RWPE2 (cell line): ENCODE results near the gene CMSS1.

Experiments used
- ATAC-seq: fragments of 200-7000 bp; cut with Tn5 transposase; 3 replicates; pipeline ENCODE4 v1.9.1; 2021; ENCODE audit warnings: low read depth
- DNase-seq: peaks from one replicate; pipeline ENCODE4 v3.0.0-alpha.2; 2020; ENCODE audit warnings: low spot score
- H3K27ac ChIP-seq: fragments of 450-650 bp; 2 replicates; pipeline ENCODE4 v1.5.1; 2017; ENCODE audit warnings: mild to moderate bottlenecking; ENCODE audit not compliant: poor library complexity, severe bottlenecking
- H3K27me3 ChIP-seq: fragments of 250-450 bp; sonication (Bioruptor Pico); 2 replicates; pipeline ENCODE4 v1.5.1; 2021; ENCODE audit warnings: mild to moderate bottlenecking, moderate library complexity; ENCODE audit not compliant: insufficient read depth, poor library complexity, severe bottlenecking
- H3K36me3 ChIP-seq: fragments of 250-450 bp; sonication (Bioruptor Pico); 2 replicates; pipeline ENCODE4 v1.5.1; 2020; ENCODE audit warnings: low read depth, mild to moderate bottlenecking, moderate library complexity
- H3K4me1 ChIP-seq: fragments of 250-450 bp; sonication (Bioruptor Pico); 2 replicates; pipeline ENCODE4 v1.5.1; 2021; ENCODE audit warnings: mild to moderate bottlenecking, moderate library complexity; ENCODE audit not compliant: insufficient read depth, poor library complexity, severe bottlenecking
- H3K4me3 ChIP-seq: fragments of 250-450 bp; sonication (Bioruptor Pico); 2 replicates; pipeline ENCODE4 v1.5.1; 2021; ENCODE audit warnings: mild to moderate bottlenecking, moderate library complexity; ENCODE audit not compliant: severe bottlenecking
- H3K9me3 ChIP-seq: fragments of 250-450 bp; sonication (Bioruptor Pico); 2 replicates; pipeline ENCODE4 v1.5.1; 2021; ENCODE audit warnings: mild to moderate bottlenecking, moderate library complexity; ENCODE audit not compliant: severe bottlenecking
- TF ChIP-seq, protein P1 (sequence below): fragments of 450-650 bp; IDR thresholded peaks from one replicate; pipeline ENCODE4 v1.5.1; 2017; ENCODE audit warnings: mild to moderate bottlenecking, moderate library complexity; ENCODE audit not compliant: poor library complexity, severe bottlenecking

The CMSS1 gene

DNA sequence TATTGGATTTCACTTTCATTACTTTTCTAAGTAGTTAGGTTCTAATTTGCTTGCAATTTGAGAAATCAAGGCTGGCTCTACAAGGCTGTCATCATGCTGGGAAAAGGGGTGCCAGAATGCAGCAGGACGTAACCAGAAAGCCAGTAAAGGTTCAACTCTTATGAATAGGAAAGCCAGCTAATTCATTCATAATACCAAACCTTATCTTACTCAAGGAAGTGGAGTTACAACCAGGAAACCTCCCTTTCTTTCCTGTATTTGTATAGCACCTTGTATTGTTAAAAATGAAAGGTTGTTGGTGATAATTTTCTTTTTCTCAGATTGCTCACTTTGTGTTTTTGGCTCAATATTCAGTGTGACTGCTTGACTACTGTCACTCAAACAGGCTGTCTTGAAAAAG, 187.3 kb downstream of the CMSS1 start:
- H3K27ac ChIP-seq, result no peak overlapping the region
- no peak overlapping the region for H3K4me3 ChIP-seq
- H3K4me1 ChIP-seq, result peaks cover 39% of the 10 kb centered on the region
- TF ChIP-seq, protein P1, sequence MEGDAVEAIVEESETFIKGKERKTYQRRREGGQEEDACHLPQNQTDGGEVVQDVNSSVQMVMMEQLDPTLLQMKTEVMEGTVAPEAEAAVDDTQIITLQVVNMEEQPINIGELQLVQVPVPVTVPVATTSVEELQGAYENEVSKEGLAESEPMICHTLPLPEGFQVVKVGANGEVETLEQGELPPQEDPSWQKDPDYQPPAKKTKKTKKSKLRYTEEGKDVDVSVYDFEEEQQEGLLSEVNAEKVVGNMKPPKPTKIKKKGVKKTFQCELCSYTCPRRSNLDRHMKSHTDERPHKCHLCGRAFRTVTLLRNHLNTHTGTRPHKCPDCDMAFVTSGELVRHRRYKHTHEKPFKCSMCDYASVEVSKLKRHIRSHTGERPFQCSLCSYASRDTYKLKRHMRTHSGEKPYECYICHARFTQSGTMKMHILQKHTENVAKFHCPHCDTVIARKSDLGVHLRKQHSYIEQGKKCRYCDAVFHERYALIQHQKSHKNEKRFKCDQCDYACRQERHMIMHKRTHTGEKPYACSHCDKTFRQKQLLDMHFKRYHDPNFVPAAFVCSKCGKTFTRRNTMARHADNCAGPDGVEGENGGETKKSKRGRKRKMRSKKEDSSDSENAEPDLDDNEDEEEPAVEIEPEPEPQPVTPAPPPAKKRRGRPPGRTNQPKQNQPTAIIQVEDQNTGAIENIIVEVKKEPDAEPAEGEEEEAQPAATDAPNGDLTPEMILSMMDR, result no peak
- H3K36me3 ChIP-seq, result no peaks in the 10 kb centered on the region
- H3K9me3 ChIP-seq, result no peaks in the 10 kb centered on the region
- DNase-seq (no peak), ATAC-seq (no peak)
- no peaks in the 10 kb centered on the region for H3K27me3 ChIP-seq

DNA sequence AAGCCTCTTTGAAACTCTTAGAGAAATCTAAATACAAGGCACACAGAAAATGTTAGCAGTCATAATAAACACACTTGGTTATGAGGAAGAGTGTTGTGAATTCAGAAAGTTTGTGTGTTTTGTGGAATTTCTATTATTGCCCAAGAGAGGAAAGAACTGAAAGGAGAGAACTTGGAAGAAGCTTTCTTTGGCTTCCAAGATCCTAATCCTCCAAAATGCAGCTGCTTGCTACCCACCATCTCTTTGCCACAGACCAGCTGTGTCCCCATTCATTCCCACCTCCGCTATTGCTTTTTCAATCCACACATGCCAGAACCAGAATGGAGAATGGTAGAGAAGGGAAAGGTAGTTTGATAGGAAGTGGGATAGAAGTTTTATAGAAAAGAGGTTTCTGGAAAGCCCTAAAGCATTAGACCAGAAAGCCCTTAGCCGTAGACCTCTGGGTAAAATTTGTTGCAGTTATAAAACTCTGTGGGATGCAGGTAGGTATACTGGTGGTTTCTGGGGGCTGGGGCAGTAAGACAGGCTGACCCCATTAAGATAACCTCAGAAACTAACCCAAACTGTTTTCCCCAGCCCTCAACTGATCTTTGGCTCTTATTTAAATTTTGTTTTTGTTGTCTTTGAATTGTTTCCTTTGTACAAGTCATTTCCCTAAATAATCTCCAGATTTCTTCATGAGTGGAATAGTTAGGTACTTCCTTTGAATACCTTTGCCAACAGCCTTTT, 188.2 kb downstream of the CMSS1 start:
- no peak for DNase-seq
- Histone ChIP-seq H3K27ac (peak overlapping the region; percentile 16), H3K27me3 (no peaks in the 10 kb centered on the region), H3K9me3 (no peaks in the 10 kb centered on the region), H3K36me3 (no peaks in the 10 kb centered on the region), H3K4me3 (no peak overlapping the region), H3K4me1 (peaks cover 32% of the 10 kb centered on the region)
- TF ChIP-seq, protein P1, result no peak
- ATAC-seq, result no peak

DNA sequence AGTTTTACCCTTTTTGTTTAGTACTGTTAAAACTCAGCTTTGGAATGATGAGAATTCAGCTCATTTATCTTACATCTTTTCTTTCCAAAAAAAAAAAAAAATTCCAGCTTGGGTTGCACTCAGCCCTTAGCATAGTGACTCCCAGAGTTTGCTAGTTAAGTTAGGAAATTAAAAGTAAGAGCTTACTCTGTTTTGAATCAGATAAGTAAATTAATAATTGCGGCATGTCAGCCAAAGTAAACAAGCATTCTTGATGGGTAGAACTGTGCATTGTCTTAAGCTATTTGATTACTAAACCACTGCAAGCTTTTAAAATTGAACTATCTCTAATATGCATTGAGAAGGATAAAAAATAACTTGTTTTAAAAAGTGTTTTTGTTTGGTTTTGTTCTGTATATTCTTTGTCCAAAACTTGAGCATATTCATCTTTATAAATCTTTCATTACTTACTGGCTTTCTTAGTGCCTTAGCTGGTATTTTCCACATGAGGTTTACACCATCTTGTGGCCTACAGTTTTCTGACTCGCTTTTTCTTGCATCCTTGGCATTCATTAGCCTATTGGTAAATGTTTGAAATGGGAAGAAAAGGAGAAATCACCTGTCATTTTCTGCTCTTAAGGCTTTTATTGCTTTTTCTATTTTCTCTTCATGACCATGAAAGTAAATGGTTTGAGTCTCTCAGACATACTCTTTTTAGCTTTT, 189.1 kb downstream of the CMSS1 start:
- no peaks in the 10 kb centered on the region for H3K36me3 ChIP-seq
- ATAC-seq (no peak), DNase-seq (no peak)
- TF ChIP-seq, protein P1, result peak; percentile 26
- H3K27ac ChIP-seq, result peak overlapping the region; percentile 16
- H3K27me3 ChIP-seq, result no peaks in the 10 kb centered on the region
- peaks cover 25% of the 10 kb centered on the region for H3K4me1 ChIP-seq
- H3K9me3 ChIP-seq, result no peaks in the 10 kb centered on the region
- no peak overlapping the region for H3K4me3 ChIP-seq

DNA sequence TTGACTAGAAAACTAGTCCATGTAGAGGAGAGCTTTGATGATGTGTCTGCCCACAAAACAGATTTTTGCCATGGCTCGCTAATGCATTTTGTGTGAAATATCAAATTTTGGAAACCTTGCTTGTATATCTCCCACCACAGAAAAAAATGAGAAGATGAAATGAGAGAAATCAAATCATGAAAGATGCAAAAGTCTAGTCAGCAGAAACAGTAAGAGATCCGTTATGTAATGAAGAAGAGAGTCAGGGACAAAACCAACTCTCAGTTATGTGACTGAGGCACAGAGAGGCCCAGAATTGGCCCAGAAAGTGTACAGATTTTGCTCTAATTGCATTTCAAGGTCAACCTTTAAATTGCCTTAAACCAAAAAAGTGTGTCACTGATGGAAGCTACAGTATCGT, 189.7 kb downstream of the CMSS1 start:
- Histone ChIP-seq H3K27ac (peak overlapping the region; percentile 16), H3K27me3 (no peaks in the 10 kb centered on the region)

More for the DNA sequence above, 189.7 kb downstream of the CMSS1 start:
- TF ChIP-seq, protein P1, result no peak
- Histone ChIP-seq H3K9me3 (no peaks in the 10 kb centered on the region), H3K4me3 (no peak overlapping the region), H3K4me1 (peaks cover 19% of the 10 kb centered on the region), H3K36me3 (no peaks in the 10 kb centered on the region)
- DNase-seq (no peak), ATAC-seq (no peak)
